ENCODE measurements around the gene ANKRD17.

The ANKRD17 gene

GRCh38 chr4:73197220-73197619 lies 61.4 kb downstream of the ANKRD17 start:
- no peak for DNase-seq

GRCh38 chr4:73194064-73194463 lies 64.5 kb downstream of the ANKRD17 start:
- no peak for DNase-seq

DNA sequence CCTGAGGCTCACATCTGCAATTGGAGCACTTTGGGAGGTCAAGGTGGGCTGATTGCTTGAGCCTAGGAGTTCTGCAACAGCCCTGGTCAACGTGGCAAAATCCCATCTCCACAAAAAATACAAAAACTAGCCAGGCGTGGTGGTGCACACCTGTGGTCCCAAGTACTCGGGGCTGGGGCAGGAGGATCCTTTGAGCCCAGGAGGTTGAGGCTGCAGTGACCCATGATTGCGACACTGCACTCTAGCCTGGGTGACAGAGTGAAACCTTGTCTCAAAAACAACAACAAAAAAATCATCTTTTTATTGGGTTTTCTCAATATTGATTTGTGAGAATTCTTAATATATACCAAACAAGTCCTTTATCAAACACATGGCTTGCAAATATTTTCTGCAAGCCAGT lies 64.9 kb downstream of the ANKRD17 start:
- DNase-seq, result no peak

DNA sequence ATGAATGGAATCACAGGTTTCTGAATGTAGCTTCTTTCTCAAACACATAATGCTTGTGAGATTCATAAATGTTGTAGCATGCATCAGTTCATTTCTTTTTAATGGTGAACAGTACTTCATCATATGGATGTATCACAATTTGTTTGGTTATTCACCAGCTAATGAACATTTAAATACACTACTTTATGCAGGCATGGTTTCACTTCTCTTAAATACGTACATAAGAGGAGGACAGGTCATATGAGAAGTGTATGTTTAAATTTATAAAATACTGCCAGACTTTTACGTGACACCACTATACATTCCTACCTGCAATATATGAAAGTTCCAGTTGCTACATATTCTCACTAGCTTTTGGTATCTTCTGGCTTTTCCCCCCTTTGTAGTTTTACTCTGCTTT lies 65.4 kb downstream of the ANKRD17 start:
- DNase-seq, result no peak

- DNase-seq, result no peak
Measured at GRCh38 chr4:73189274-73189810, 69.3 kb downstream of the ANKRD17 start.

- no peak for DNase-seq
Measured at GRCh38 chr4:73187325-73187724, 71.3 kb downstream of the ANKRD17 start.

- DNase-seq, result no peak
Measured at GRCh38 chr4:73185903-73186302, 72.7 kb downstream of the ANKRD17 start.

- no peak for DNase-seq
Measured at GRCh38 chr4:73181231-73181630, 77.4 kb downstream of the ANKRD17 start.

DNA sequence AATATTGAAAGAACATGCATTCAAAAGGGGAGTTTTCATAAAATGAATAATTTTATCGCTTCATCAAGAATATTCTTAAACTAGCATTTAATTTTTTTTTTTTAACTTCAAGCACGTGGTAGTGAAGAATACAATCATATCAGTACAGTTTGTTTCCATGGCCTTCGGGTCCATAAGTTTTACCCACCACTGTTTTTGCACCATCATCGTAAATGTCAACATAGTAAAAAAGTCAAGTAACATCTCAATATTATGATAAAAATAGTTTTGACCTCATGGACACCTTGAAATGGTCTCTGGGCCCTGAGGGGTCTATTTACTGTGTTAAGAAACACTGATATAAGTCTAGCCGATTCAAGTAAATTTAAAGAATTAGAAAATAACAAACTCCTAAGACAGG lies 80.2 kb downstream of the ANKRD17 start:
- no peak for DNase-seq

DNA sequence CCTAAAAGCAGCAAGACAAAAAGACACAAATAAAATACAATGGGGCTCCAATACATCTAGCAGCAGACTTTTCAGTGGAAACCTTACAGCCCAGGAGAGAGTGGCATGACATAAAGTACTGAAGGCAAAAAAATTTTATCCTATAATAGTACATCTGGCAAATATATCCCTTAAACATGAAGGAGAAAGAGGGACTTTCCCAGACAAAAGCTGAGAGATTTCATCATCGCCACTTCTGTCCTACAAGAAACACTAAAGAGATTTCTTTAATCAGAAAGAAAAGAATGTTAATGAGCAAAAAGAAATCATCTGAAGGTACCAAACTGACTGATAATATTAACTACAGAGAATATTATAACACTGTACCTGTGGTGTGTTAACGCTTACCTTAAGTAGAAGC lies 86.4 kb downstream of the ANKRD17 start:
- no peak for DNase-seq

DNA sequence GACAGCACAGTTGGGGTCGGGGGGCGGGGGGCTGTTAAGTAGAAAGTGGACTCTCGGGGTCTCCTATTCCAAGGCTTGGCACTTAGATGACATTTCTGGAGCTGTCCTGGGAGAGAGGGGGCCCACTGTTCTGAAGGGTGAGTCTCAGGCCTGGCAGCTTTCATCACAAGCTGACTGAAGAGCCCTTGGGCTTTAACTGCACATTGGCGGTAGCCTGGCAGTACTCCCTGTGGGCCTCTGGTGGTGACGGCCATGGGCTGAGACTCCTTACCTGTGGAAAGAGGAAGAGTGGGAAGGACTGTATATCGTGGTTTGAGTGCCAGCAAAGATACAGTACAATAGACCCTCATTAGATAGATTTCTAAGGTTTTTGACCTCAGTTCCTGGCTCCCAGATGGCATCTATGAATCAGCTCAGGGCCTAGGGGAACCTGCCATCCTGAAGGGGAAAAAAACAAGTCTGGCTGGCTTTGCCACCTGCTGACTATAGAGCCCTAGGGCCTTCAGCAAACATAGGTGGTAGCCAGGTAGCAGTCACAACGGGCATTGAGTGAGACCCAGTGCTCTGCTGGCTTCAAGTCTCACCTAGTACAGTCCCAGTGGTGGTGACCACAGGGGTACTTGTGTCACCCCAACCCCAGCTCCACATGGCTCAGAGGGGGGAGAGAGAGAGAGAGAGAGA lies 87.9 kb downstream of the ANKRD17 start:
- DNase-seq, result no peak

GRCh38 chr4:73166212-73166611 lies 92.4 kb downstream of the ANKRD17 start:
- DNase-seq, result no peak

GRCh38 chr4:73161527-73162185 lies 96.9 kb downstream of the ANKRD17 start:
- DNase-seq, result no peak

DNA sequence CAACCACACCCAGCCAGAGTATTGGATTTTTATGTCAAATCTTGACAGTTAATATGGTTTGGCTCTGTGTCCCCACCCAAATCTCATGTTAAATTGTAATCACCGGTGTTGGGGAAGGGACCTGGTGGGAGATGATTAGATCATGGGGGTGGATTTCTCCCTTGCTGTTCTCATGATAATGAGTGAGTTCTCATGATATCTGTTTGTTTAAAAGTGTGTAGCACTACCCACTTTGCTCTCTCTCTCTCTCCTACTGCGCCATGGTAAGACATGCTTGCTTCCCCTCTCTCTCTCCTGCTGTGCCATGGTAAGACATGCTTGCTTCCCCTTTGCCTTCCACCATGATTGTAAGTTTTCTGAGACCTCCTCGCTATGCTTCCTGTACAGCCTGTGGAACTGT lies 102.2 kb downstream of the ANKRD17 start:
- DNase-seq, result no peak

DNA sequence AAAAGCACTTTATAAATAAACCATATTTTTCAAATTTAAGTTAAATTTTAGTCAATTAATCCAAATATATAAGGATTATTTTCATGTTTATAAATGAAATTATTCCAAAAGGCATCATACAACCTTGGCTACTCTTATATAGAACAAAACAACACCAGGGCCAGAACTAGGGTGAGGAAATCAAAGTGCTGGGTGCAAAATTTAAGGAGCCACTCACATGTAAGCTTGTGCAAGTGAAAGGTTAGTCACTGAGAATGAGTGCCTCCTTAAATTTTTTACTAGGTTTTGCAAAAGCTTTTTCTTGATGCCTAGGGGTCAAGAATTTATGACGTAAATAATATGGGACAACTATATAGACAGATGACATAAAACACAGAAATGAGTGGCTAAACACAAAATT lies 105.7 kb downstream of the ANKRD17 start:
- DNase-seq, result no peak

DNA sequence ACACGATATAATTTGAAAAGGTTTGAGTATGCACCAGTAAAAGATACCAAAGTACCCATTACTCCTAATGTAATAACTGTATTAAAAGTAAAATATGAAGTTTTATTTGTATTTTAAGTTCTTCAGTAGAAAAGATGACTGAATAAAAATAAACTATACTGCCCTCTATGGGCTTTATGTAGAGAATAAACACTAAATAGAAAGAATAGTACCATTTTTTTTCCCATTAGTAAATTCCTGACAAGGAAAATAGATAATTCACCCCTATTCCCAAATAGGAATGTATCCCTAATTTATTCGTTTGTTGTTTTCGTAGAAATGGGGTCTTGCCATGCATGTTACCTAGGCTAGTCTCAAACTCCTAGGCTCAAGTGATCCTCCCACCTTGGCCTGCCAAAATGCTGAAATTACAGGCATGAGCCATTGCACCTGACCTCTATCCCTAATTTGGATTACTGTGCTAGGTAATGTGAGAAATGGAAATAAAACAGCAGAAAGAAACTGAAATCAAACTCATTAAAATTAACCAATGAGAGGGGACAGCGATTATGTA lies 115.5 kb downstream of the ANKRD17 start:
- DNase-seq, result no peak

GRCh38 chr4:73139991-73140390 lies 118.6 kb downstream of the ANKRD17 start:
- DNase-seq, result no peak

DNA sequence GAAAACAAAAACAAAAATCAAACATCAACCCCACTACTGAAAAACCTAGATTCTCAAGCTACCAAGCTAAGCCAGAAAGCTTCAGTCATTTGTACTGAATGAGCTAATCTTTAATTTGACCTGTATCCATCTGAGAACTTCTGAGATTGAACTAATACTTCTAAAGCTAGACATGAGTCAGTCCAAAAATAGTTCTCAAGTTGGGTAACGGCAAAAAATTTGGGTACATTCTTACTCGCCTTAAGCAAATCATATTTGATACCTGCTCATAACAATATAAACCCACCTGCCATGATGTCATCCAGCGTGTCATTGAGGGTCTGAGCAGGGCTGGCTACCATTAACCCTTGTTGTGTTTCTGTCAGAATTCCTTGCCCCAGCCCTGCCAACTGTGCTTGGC lies 119.4 kb downstream of the ANKRD17 start:
- DNase-seq, result no peak

DNA sequence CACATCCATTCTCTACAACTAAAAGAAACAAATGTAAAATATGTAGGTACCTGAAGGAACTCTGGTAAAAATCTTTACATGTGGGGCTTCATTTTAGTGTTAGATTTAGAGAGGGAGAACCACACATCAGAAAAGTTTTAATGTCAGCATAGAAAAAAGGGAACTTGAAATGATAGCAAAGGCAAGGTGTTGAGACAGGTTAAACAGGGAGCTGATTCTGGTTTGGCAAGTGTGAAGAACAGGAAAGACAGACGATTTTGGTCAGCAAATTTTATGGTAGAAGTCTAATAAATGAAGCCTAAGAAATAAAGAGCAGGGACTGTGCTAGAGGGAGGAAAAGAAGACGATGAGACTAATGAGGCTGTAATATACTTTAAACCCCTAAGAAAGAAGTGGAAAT lies 121.5 kb downstream of the ANKRD17 start:
- no peak for DNase-seq

DNA sequence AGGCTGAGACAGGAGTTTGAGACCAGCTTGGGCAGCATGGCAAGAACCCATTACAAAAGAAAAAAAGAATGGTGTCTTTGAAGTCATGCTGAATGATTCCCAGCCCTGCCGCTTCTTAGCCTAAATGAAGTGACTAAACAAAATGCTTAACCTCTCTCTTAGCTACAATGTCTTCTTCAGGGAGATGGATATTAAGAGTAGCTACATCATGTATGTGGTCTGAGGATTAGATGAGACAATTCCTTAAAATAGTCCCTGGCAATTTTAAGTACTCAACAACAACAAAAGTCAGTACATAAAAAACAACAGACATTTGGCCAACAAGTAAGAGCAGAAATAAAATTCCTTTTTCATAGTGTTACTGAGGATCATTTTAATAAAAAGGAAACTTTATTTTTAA lies 124.8 kb downstream of the ANKRD17 start:
- DNase-seq, result no peak

GRCh38 chr4:73131281-73131680 lies 127.3 kb downstream of the ANKRD17 start:
- DNase-seq, result no peak

DNA sequence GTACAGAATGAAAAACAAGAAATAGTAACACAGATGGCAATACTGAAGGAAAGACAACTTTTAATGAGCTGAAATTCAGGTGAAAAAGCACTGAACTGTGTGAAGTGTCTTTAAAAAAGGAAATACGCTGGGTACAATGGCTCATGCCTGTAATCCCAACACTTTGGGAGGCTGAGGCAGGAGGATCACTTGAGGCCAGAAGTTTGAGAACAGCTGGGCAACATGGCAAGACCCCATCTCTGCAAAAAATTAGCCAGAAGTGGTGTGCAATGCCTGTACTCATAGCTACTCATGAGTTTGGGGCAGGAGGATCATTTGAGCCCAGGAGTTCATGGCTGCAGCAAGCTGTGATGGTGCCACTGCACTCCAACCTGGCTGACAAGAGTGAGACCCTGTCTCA lies 129.3 kb downstream of the ANKRD17 start:
- no peak for DNase-seq

- DNase-seq, result no peak
Measured at GRCh38 chr4:73127839-73128453, 130.7 kb downstream of the ANKRD17 start.

DNA sequence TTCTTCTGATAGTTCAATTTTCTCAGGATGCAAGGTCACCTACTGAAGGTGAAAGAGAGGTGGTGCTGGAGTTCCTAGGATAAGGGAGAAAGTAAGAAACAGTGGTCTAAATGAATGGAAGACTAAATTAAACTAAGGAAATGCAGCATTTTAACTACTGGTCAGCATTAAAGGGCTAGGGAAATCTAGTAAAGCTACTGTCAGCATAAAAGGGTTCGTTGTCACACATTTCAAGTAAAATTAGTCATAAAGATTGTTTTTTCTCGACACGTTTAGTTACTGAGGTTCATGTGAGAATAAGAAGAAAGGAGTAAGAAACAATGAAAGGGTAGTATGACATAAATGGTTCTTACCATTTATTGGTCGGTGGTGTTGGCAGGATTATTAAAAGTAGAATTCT lies 149.1 kb downstream of the ANKRD17 start:
- no peak for DNase-seq

All from activated naive CD4-positive, alpha-beta T cell treated with Interleukin-2 at 50 U/mL for 16 hours (primary cell).